Measurements from ENCODE around the gene CASZ1. TPM values are rescaled to one million over a fixed set of nuclear protein-coding genes. Genes with fewer than 3 reads are reported as not detected.

Gene CASZ1
- total RNA-seq, 1 experiment from 2014 or later = 2.3 TPM

DNA sequence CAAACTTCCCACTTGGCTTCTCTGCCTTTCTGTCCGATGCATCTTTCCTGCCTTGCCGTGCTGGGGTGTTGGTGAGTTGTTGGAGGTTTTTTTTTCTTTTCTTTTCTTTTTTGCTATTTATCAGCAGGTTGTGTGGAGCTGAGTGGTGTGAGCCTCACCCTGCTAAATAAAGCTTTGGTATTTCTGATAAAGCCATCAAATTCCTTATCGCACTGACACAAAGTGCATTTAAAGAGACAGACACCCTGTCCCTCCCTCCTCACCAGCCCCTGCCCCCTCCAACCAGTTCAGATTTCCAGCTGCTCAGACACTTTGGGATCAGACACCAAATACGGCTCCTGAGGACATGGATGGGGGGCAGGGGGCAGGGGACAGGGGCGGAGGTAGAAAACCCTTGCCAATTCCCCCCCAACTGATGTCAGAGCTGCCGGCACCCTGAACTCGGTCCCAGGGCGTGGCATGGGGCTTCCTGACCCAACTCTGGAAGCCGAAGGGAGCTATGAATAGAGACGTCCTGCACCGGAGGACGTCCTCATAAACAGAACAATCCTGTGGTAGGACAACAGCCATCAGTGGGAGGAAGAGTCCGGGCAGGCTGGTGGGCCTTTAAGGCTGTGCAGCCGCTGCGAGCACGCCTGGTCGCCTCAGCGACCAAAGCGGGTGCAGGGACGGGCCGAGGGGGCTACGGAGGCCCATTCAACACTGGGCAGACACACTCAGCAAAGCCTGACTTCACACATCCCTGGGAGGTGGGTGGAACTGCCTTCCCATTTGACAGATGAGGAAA lies 79.0 kb downstream of the CASZ1 start:
- no peak for DNase-seq
- H3K27me3 ChIP-seq = no peaks in the 10 kb centered on the region; the same call in 1 of the 2 replicates
- no peak overlapping the region for H3K4me3 ChIP-seq
- H3K9me3 ChIP-seq (replicated peaks) = no peaks in the 10 kb centered on the region
- no peak overlapping the region for H3K27ac ChIP-seq
- no peaks in the 10 kb centered on the region for H3K4me1 ChIP-seq
- H3K36me3 ChIP-seq = no peaks in the 10 kb centered on the region

- Histone ChIP-seq H3K36me3 (no peaks in the 10 kb centered on the region), H3K27ac (no peak overlapping the region), H3K27me3 (no peaks in the 10 kb centered on the region; the same call in 1 of the 2 replicates), H3K4me1 (no peaks in the 10 kb centered on the region), H3K4me3 (no peak overlapping the region), H3K9me3 (replicated peaks) (no peaks in the 10 kb centered on the region)
- DNase-seq = no peak
Measured at GRCh38 chr1:10716840-10717239, 79.6 kb downstream of the CASZ1 start.

- Histone ChIP-seq H3K27ac (no peak overlapping the region), H3K9me3 (replicated peaks) (no peaks in the 10 kb centered on the region), H3K4me1 (no peaks in the 10 kb centered on the region), H3K27me3 (peaks cover 6% of the 10 kb centered on the region; the same call in 1 of the 2 replicates), H3K4me3 (no peak overlapping the region), H3K36me3 (no peaks in the 10 kb centered on the region)
- DNase-seq = no peak
Measured at GRCh38 chr1:10714337-10715114, 81.9 kb downstream of the CASZ1 start.

GRCh38 chr1:10713614-10714013 lies 82.8 kb downstream of the CASZ1 start:
- Histone ChIP-seq H3K27me3 (peaks cover 11% of the 10 kb centered on the region; the same call in 1 of the 2 replicates), H3K4me3 (no peak overlapping the region)
- DNase-seq = no peak

GRCh38 chr1:10712568-10713362 lies 83.7 kb downstream of the CASZ1 start:
- H3K9me3 ChIP-seq (replicated peaks) = no peaks in the 10 kb centered on the region
- H3K27me3 ChIP-seq = peaks cover 14% of the 10 kb centered on the region
- H3K4me3 ChIP-seq = no peak overlapping the region
- no peaks in the 10 kb centered on the region for H3K36me3 ChIP-seq
- no peak overlapping the region for H3K27ac ChIP-seq
- no peaks in the 10 kb centered on the region for H3K4me1 ChIP-seq
- no peak for DNase-seq

More at GRCh38 chr1:10713614-10714013, 82.8 kb downstream of the CASZ1 start:
- Histone ChIP-seq H3K9me3 (replicated peaks) (no peaks in the 10 kb centered on the region), H3K4me1 (no peaks in the 10 kb centered on the region), H3K36me3 (no peaks in the 10 kb centered on the region), H3K27ac (no peak overlapping the region)

DNA sequence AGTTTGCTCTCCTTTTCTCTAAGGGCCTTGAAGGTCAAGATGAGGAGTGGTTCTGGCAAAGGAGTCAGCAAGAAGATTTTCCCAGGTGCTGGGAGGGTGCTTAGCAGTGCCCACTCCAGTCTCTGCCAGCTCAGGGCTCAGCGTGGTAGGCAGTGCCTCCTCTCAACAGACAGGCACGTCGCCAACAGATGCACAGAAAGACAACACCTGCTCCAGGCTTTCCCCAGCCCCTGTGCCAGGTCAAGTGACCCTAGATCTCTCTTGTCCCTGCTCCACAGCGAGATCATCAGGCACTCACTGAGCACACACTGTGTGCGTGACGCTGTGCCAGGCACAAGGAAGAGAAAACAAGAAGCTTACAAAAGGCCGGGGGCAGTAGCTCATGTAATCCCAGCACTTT lies 86.0 kb downstream of the CASZ1 start:
- no peak for DNase-seq
- Histone ChIP-seq H3K36me3 (no peaks in the 10 kb centered on the region), H3K9me3 (replicated peaks) (no peaks in the 10 kb centered on the region), H3K27ac (no peak overlapping the region), H3K4me1 (no peaks in the 10 kb centered on the region), H3K27me3 (peaks cover 16% of the 10 kb centered on the region), H3K4me3 (no peak overlapping the region)

DNA sequence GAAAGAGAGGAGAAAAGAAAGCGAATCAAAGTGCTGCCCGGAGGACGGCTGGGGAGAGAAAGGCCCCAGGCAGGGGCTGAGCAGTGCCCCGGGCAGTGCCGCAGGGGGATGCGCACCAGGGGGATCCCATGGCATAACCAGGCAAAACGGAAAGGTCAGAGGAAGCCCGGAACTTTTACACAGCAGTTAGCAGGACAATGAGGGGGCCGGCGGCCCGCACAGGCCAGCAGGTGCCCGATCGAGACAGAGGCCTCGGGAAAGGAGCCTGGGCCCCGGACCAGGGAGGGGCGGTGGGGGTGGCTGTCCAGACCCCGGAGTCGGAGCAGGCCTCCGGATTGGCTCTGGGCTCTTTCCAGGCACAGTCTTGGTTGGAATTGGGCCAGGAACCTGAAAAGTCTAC lies 86.8 kb downstream of the CASZ1 start:
- Histone ChIP-seq H3K27me3 (peaks cover 22% of the 10 kb centered on the region), H3K4me1 (peaks cover 3% of the 10 kb centered on the region; the same call in 1 of the 2 replicates)

GRCh38 chr1:10709165-10709564 lies 87.3 kb downstream of the CASZ1 start:
- no peak overlapping the region for H3K27ac ChIP-seq
- no peak for DNase-seq
- H3K4me1 ChIP-seq = peaks cover 4% of the 10 kb centered on the region; the same call in 1 of the 2 replicates
- H3K9me3 ChIP-seq (replicated peaks) = no peaks in the 10 kb centered on the region
- H3K27me3 ChIP-seq = peaks cover 27% of the 10 kb centered on the region
- no peaks in the 10 kb centered on the region for H3K36me3 ChIP-seq
- H3K4me3 ChIP-seq = no peak overlapping the region

More for the DNA sequence above, 86.8 kb downstream of the CASZ1 start:
- no peak overlapping the region for H3K4me3 ChIP-seq
- H3K9me3 ChIP-seq (replicated peaks) = no peaks in the 10 kb centered on the region
- H3K36me3 ChIP-seq = no peaks in the 10 kb centered on the region
- no peak for DNase-seq
- H3K27ac ChIP-seq = no peak overlapping the region

DNA sequence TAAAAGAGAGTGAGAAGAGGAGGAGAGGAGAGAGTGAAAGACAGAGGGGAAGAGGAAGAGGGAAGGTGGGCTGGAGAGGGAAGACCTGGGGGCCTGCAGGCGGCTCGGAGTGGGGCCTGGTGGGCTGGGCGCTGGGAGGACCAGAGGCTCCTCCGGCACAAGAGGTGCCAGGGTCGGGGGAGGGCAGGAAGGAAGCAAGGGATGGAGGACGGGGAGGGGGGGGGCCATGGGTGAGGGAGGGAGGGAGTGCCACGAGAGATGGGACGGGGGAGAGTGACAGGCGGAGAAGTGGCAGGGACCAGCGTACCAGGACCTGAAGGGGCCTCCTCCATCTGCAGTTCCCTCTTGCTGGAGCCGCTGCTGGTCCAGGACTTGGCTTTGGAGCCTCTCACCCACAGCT lies 87.7 kb downstream of the CASZ1 start:
- Histone ChIP-seq H3K27ac (no peak overlapping the region), H3K4me1 (peaks cover 4% of the 10 kb centered on the region; the same call in 1 of the 2 replicates), H3K9me3 (replicated peaks) (no peaks in the 10 kb centered on the region), H3K36me3 (no peaks in the 10 kb centered on the region), H3K4me3 (no peak overlapping the region), H3K27me3 (peaks cover 31% of the 10 kb centered on the region)
- DNase-seq = no peak

DNA sequence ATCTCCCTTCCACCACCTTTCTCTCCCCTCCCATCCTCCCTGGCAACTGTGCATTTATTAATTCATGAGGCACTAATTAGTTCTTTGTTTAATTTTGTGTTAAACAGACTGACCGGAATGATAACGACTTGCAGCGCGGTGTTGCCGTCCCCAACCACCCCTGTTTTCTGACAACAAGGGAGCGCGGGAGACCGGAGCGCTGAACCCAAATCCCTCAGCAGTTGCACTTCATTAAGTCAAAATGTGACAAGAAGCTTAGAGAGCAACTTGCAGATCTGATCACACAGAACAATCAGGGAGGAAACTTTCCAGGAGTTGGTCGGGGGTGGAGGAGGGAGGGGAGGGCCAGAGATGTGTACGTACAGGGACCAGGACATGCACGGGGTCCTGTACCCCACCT lies 89.2 kb downstream of the CASZ1 start:
- Histone ChIP-seq H3K27ac (no peak overlapping the region), H3K9me3 (replicated peaks) (no peaks in the 10 kb centered on the region), H3K4me1 (peaks cover 4% of the 10 kb centered on the region; the same call in 1 of the 2 replicates), H3K4me3 (no peak overlapping the region), H3K27me3 (peaks cover 32% of the 10 kb centered on the region), H3K36me3 (no peaks in the 10 kb centered on the region)
- no peak for DNase-seq

DNA sequence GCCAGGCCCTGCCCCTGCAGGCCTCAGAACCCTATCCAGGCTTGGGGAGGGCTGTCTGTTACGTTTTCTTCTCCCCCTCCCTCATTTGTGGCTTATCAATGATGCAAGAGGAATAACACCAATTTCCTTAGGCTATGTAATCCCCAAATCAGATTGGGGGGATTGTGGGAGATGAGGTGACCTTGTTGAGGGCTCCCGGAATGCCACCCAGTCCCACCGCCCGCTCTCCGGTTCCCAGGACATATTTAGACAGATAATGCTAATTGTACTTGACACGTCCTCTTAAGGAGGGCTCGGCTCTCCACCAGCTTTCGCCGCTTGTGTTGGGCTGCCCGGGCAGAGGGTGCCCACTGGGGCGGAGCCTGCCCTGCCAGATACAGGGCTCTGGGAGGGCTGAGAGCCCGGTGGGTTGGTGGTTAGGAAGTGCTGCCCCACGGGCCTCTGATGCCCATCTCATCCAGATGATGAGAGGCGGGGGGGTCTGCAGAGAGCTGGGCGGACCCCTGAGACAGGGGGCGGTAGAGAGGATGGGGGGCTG lies 90.0 kb downstream of the CASZ1 start:
- Histone ChIP-seq H3K36me3 (no peaks in the 10 kb centered on the region), H3K4me3 (no peak overlapping the region), H3K9me3 (replicated peaks) (no peaks in the 10 kb centered on the region), H3K27ac (no peak overlapping the region), H3K27me3 (peaks cover 32% of the 10 kb centered on the region), H3K4me1 (peaks cover 4% of the 10 kb centered on the region; the same call in 1 of the 2 replicates)
- DNase-seq = no peak

GRCh38 chr1:10705953-10706352 lies 90.5 kb downstream of the CASZ1 start:
- Histone ChIP-seq H3K4me1 (peaks cover 4% of the 10 kb centered on the region; the same call in 1 of the 2 replicates), H3K27ac (no peak overlapping the region), H3K36me3 (no peaks in the 10 kb centered on the region), H3K9me3 (replicated peaks) (no peaks in the 10 kb centered on the region), H3K4me3 (no peak overlapping the region), H3K27me3 (peaks cover 32% of the 10 kb centered on the region)
- DNase-seq = no peak

DNA sequence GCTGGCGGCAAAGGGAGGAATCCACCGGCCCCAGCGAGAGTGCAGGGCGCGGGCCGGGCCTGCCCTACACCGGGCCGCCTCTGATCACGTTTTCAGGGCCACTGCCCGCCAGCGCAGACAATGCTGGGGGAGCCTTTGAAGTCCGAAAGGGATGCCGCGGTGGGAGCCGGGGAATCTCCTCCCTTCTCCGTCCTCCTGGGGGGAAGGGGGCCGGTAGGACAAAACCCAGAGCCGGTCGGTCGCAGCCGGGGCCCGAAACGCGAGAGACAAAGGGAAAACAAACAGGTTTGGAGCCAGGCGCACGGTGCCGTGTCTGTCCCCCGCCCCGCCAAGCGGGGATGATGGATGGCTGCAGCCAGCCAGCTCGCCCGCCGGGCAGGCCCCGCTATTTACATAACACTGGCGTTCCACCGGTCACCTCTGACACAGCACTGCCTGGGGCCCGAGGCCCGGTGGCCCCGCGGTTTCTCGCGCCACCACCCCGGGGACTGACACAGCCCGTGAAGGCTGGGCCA lies 92.0 kb downstream of the CASZ1 start:
- Histone ChIP-seq H3K4me1 (peaks cover 4% of the 10 kb centered on the region; the same call in 1 of the 2 replicates), H3K27me3 (peaks cover 26% of the 10 kb centered on the region), H3K36me3 (no peaks in the 10 kb centered on the region), H3K9me3 (replicated peaks) (no peaks in the 10 kb centered on the region), H3K27ac (no peak overlapping the region), H3K4me3 (peak overlapping the region; percentile 25; the same call in 1 of the 2 replicates)
- no peak for DNase-seq

DNA sequence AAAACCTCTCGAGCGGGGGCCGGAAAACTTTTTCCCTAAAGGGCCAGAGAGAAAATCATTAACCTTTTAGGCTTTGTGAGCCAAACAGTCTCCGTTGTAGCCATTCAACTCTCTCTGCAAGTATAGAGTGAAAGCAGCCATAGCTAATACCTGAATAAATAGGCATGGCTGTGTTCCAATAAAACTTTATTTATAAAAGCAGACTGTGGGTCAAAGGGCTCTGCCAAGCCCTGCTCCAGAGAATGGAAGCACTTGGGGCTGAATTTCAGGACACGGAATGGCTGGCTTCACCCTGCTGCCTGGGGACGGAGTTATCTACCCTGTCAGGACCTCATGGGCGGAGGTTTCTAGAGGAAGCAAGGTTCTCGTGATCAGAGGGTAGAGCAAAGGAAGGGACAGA lies 92.7 kb downstream of the CASZ1 start:
- Histone ChIP-seq H3K36me3 (no peaks in the 10 kb centered on the region), H3K27ac (no peak overlapping the region), H3K27me3 (peaks cover 26% of the 10 kb centered on the region), H3K9me3 (replicated peaks) (no peaks in the 10 kb centered on the region), H3K4me1 (peaks cover 4% of the 10 kb centered on the region; the same call in 1 of the 2 replicates), H3K4me3 (no peak overlapping the region)
- no peak for DNase-seq

Data from SJCRH30 (cell line).